Right lobe of liver (tissue), 4 donors: ENCODE data around the gene MLIP.

Experiments
- POLR2A ChIP-seq: fragments of 450-650 bp; IDR thresholded peaks from one replicate; pipeline ENCODE4 v1.6.1; 2017; ENCODE audit warnings: antibody characterized with exemption, mild to moderate bottlenecking
- TF ChIP-seq, protein P1 (sequence below), 4 donors: fragments of 200-600 bp in 3 of 4; fragments of 450-650 bp in 1 of 4; IDR thresholded peaks; one replicate each; pipeline versions ENCODE4 v1.5.1 to v1.8.0; 2016 to 2022; ENCODE audit warnings: antibody characterized with exemption in 4 of 4, mild to moderate bottlenecking in 2 of 4
- donor health status: DM: no; HTN: no; CAD: no.
- donor health status: DM: no; HTN: no; CAD: no.
- donor health status: DM: no; HTN: yes; CAD: no.

DNA sequence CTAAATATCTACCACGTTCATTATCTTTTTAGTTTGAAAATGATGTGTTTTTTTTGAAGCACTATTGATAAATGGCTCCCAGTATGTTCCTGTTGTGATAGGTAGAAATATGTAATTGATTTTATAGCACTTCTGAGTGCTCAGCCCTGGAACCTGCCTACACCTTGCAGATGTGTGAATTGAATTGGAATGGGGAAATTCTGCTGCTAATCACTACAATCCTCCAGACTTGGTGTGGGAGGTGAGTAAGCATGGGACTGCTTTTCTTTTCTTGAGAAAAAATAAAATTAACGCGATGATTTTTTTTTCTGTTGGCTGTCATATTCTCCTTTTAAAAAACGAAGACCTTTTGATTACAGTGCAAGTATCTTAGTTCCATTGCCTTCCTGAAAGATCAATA is 37.1 kb upstream of the MLIP start:
- TF ChIP-seq, protein P1, sequence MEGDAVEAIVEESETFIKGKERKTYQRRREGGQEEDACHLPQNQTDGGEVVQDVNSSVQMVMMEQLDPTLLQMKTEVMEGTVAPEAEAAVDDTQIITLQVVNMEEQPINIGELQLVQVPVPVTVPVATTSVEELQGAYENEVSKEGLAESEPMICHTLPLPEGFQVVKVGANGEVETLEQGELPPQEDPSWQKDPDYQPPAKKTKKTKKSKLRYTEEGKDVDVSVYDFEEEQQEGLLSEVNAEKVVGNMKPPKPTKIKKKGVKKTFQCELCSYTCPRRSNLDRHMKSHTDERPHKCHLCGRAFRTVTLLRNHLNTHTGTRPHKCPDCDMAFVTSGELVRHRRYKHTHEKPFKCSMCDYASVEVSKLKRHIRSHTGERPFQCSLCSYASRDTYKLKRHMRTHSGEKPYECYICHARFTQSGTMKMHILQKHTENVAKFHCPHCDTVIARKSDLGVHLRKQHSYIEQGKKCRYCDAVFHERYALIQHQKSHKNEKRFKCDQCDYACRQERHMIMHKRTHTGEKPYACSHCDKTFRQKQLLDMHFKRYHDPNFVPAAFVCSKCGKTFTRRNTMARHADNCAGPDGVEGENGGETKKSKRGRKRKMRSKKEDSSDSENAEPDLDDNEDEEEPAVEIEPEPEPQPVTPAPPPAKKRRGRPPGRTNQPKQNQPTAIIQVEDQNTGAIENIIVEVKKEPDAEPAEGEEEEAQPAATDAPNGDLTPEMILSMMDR (IDR thresholded peaks at IDR 0.05): no peak
- TF ChIP-seq POLR2A: no peak
